ENCODE measurements around the gene CHKA.

CHKA gene

DNA sequence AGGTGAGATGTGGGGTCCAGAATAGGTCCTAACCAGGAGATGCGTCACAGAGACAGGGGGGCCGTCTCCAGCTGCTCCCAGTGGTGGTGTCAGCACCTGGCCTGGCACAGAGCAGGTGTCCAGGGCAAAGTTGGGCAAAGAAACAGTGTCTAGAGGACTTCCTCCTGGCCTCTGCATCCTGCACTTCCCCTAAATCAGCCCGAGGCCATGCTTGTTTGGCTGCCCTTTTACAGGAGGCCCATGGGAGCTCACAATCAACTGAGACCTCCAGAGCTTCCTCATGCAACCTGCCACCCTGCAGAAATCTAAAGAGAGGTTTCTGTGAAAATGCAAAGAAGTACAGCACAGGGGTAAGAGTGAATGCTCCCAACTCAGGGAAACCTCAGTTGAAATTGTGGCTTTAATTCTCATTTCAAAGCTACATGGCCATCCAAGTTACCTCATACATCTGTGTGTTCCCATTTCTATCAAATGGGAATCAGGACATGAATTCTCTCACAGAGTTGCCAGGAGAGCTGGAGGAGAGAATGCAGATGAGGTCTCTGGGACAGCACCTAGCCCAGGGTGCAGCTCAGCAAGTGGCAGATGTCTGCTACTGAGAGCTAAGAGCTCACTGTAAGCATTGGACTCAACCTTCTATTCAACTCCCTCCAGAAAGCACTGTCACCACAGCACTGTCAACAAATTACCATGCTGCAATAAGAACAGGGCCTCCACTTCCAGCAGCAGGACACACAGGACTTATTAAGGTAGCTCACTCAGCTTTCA is 49.7 kb downstream of the CHKA start:
- DNase-seq (ENCODE audit: low spot score): no peak

DNA sequence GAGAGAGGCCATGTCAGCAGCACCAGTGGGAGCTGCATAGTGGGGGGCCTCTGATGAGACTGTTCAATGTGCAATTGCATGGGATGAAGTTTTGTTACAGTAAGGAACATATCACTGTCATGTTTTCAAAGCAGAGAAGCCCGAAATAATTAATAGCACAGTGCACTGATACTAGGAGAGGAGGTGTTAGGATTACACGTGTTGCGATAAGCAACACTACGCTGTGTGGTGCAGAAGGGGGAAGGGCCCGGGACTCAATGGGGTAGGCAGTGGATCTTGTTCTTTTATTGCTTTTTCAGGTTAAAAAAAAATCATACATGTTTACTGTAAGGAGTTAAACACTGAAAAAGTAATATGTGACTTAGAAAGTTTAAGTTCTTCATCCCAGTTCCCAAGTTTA is 53.2 kb downstream of the CHKA start:
- no peak for DNase-seq (ENCODE audit: low spot score)

- no peak for DNase-seq (ENCODE audit: low spot score)
Observed at GRCh38 chr11:68066742-68067141, 54.4 kb downstream of the CHKA start.

DNA sequence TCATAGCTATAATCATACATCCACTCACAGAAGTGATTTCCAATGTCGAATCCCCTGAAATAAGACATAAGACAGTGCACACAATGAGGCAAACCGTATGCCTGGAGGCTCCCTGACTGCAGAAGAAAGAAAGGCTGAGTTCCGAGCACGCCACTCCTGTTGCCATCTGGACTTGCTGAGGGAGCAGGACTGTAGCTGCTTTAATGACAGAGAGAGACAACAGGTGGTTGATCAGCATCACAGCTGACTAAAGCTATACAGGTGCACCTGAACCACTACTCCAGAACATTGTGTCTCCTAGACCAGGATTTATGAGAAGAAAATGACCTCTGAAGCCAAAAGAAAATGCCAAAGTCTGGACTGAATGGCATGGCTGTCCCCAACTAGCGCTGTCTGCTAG is 55.3 kb downstream of the CHKA start:
- no peak for DNase-seq (ENCODE audit: low spot score)

- no peak for DNase-seq (ENCODE audit: low spot score)
Observed at GRCh38 chr11:68064926-68065325, 56.3 kb downstream of the CHKA start.

- no peak for DNase-seq (ENCODE audit: low spot score)
Observed at GRCh38 chr11:68061508-68061907, 59.7 kb downstream of the CHKA start.

DNA sequence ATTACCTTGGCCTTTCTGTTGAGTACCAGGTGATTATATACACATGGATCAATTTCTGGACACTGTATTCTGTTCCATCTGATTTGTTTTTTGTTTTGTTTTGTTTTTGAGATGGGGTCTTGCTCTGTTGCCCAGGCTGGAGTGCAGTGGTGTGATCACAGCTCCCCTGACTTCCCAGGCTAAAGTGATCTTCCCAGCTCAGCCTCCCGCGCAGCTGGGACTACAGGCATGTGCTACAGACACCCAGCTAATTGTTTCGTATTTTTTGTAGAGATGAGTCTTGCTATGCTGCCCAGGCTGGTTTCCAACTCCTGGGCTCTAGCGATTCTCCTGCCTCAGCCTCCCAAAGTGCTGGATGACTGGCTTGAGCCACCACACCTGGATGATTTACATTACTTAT is 63.4 kb downstream of the CHKA start:
- DNase-seq (ENCODE audit: low spot score): no peak

- DNase-seq (ENCODE audit: low spot score): no peak
Observed at GRCh38 chr11:68056317-68057285, 64.6 kb downstream of the CHKA start.

- no peak for DNase-seq (ENCODE audit: low spot score)
Observed at GRCh38 chr11:68053981-68054812, 67.0 kb downstream of the CHKA start.

DNA sequence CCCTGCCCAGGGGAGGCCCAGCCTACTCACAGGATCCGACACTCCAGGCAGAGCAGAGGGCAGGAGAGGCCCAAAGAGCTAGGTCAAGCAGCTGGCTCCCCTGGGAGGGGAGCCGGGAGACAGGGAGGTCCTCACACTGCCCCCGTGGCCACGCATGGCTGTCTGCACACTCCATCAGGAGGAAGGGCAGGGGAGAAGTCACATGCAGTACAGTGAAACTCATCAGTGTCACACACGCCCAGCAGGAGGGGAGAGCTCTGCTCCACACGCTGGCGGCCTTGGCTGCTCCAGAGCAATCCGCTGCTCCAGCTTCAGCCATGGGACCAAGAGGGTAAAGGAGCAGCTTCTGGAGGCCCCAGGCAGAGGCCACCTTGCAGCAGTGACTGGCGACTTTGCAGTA is 68.1 kb downstream of the CHKA start:
- DNase-seq (ENCODE audit: low spot score): no peak

DNA sequence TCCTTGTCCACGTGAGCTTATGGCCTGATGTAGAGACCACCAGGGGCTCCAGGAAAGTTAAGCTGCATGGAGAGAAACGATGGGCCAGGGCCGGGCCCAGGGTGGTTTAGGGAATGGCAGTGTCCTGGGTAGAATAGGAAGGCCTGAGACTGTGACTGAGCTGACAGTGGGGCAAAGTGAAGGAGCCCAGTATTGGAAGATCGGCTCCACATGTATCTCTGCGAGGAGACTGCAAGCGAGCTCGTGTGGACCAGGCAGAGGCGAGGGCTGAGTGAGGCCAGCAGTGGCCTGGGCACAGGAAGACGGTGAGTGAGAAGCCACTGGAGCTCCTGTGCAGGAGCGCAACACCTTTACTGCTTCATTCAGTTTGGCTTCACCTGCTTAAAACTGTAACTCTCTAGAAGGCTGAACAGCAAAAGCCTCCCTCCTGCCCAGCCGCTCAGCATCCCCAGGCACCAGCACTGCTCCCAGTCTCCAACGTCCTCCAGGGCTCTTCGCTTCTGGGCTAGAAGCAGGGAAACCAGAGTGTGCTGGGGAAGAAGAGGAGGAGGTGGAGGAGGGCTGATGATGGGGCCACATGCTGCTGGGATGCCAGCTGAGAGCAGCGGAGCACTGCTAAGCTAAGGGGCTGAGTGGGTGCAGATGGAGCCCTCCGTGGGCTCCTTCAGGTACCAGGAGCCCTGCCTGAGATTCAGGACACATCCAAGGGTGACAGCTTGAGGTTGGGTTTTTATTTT is 68.9 kb downstream of the CHKA start:
- DNase-seq (ENCODE audit: low spot score): no peak

DNA sequence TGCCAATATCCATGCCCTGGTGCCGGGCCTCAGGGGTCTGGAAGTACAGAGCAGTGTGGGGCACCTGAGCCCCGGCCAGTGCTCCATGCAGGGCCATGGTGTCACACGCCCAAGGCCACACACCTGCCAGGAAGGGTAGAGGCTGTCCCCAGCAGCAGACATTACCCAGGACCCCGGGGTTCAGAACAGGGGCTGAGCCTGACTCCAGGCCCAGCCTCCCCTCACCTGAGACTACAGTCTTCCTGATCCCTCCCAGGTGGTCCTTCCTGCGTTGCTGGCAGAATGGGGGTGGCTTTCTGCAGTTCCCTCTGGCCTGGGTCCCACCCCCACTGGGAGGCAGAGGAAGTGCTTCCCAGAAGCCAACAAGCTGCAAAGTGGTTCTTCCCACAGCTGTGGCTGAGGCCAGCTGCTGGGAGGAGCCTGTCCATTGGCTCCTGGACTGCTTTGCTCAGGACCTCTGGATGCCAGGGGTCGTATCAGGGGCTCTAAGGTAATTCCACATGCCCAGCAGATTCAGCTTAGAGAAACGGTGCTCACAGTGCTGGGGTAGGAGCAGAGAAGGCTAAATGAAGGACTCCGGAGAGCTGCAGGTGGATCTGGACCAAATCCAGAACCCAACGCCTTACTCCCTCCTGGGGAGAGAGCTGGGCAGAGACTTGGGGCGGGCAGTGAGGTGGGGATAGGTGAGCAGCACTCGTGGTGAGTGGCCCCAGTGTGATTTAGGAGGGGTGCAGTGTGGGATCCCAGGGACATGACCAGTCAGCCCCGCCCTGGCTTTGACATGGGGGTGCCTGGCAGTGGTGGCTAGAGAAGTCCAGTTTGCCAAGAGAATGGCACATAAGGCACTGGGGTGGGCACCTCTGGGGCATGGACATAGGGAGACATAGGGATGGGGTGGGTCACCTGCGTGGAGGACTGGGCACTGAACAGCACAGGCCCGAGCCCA is 69.7 kb downstream of the CHKA start:
- no peak for DNase-seq (ENCODE audit: low spot score)

DNA sequence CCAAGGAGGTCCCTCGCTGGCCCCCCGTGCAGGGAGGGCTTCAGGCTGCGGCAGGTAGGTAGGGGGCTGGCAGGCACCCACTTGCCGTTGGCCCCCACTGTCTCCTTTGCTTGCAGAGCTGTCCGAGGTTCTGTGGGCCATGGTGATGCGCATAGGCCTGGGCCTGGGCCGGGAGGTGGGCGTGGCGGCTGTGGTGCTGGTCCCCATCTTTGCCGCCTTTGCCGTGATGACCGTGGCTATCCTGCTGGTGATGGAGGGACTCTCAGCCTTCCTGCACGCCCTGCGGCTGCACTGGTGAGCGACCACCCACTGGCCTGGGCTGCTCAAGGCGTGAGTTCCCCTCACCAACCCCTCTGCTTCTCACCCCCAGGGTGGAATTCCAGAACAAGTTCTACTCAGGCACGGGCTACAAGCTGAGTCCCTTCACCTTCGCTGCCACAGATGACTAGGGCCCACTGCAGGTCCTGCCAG is 70.8 kb downstream of the CHKA start:
- DNase-seq (ENCODE audit: low spot score): no peak

DNA sequence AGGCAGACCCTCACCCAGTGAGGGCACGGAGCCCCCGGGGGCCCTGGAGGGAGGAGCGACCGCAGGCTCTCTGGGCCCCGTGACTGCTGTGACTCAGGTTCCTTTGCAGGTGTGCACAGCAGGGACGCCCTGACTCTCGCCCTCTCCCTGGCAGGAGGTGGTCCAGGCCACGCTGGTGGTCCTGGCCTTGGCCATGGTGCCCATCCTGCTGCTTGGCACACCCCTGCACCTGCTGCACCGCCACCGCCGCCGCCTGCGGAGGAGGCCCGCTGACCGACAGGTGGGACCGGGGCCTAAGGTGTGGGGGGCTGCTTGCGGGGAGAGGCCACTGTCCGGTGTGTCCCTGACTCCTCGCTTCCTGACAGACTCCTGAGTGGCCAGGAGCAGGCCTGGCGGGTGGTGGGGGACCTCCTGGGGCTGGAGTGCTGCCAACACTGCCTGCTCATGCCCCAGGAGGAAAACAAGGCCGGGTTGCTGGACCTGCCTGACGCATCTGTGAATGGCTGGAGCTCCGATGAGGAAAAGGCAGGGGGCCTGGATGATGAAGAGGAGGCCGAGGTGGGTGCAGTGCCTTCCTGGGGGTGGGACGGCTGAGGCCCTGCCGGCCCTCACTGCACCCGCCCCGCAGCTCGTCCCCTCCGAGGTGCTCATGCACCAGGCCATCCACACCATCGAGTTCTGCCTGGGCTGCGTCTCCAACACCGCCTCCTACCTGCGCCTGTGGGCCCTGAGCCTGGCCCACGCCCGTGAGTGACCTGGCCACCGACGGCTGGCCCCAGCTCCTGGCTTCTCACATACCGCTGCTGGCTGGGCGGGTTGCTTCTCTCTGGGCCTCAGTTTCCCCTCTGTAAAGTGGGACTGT is 71.4 kb downstream of the CHKA start:
- no peak for DNase-seq (ENCODE audit: low spot score)

DNA sequence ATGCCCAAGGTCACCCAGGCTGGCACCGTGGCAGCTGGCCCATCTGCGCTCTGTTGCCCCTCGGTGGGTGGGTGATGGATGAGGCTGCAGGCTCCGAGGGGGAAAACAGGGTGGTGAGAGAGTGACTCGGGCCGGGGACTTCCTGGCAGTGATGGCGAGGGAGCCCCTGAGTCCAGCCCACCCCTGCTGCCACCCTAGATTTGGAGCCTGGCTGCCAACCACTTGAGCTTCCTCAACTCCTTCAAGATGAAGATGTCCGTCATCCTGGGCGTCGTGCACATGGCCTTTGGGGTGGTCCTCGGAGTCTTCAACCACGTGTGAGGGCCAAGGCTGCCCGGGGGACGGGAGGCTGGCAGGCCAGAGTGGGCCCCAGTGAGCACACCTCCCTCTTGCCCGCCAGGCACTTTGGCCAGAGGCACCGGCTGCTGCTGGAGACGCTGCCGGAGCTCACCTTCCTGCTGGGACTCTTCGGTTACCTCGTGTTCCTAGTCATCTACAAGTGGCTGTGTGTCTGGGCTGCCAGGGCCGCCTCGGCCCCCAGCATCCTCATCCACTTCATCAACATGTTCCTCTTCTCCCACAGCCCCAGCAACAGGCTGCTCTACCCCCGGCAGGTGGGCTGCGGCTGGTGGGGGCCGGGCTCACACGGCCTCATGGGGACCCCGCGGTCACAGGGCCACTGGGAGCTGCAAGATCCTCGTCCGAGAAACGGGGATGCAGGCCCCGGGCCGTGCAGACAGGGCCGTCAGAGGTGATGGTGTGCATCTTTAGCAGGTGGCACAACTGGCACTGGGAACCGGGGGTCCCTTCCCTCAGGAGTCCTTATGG is 72.3 kb downstream of the CHKA start:
- DNase-seq (ENCODE audit: low spot score): no peak

- DNase-seq (ENCODE audit: low spot score): no peak
Observed at GRCh38 chr11:68047437-68048290, 73.5 kb downstream of the CHKA start.

GRCh38 chr11:68044898-68045351 is 76.3 kb downstream of the CHKA start:
- DNase-seq (ENCODE audit: low spot score): no peak

Measured in RKO (cell line).